GM18858 (cell line): ENCODE data around the gene SNTG2.

Experiments
- ATAC-seq: cut with Tn5 transposase; IDR thresholded peaks from one replicate; pipeline ENCODE4 v1.9.1; 2021; ENCODE audit not compliant: unreplicated experiment

Gene SNTG2

GRCh38 chr2:1306687-1307516 lies 356.3 kb downstream of the SNTG2 start:
- no peak for ATAC-seq

- no peak for ATAC-seq
Measured at GRCh38 chr2:1307670-1308069, 357.0 kb downstream of the SNTG2 start.

- no peak for ATAC-seq
Measured at GRCh38 chr2:1308678-1309077, 358.0 kb downstream of the SNTG2 start.

- ATAC-seq: no peak
Measured at GRCh38 chr2:1309507-1309906, 358.9 kb downstream of the SNTG2 start.

GRCh38 chr2:1310202-1310601 lies 359.6 kb downstream of the SNTG2 start:
- ATAC-seq: no peak

GRCh38 chr2:1310866-1311265 lies 360.2 kb downstream of the SNTG2 start:
- ATAC-seq: no peak

- no peak for ATAC-seq
Measured at GRCh38 chr2:1313240-1313924, 362.7 kb downstream of the SNTG2 start.

GRCh38 chr2:1314254-1314653 lies 363.6 kb downstream of the SNTG2 start:
- ATAC-seq: no peak

GRCh38 chr2:1318366-1319009 lies 367.8 kb downstream of the SNTG2 start:
- ATAC-seq: no peak

- ATAC-seq: no peak
Measured at GRCh38 chr2:1319393-1319792, 368.7 kb downstream of the SNTG2 start.

- ATAC-seq: no peak
Measured at GRCh38 chr2:1321321-1321720, 370.7 kb downstream of the SNTG2 start.

GRCh38 chr2:1324884-1325283 lies 374.2 kb downstream of the SNTG2 start:
- ATAC-seq: no peak

GRCh38 chr2:1328684-1329083 lies 378.0 kb downstream of the SNTG2 start:
- ATAC-seq: no peak

GRCh38 chr2:1339388-1340140 lies 388.9 kb downstream of the SNTG2 start:
- ATAC-seq: no peak

GRCh38 chr2:1340141-1340512 lies 389.5 kb downstream of the SNTG2 start:
- no peak for ATAC-seq

GRCh38 chr2:1341404-1342120 lies 390.9 kb downstream of the SNTG2 start:
- no peak for ATAC-seq

GRCh38 chr2:1348789-1349188 lies 398.1 kb downstream of the SNTG2 start:
- no peak for ATAC-seq

- no peak for ATAC-seq
Measured at GRCh38 chr2:1350111-1350510, 399.5 kb downstream of the SNTG2 start.

GRCh38 chr2:1353124-1353523 lies 402.5 kb downstream of the SNTG2 start:
- ATAC-seq: no peak

GRCh38 chr2:1353543-1353942 lies 402.9 kb downstream of the SNTG2 start:
- ATAC-seq: no peak

GRCh38 chr2:1360144-1360543 lies 409.5 kb downstream of the SNTG2 start:
- no peak for ATAC-seq
